GM12878 (cell line): ENCODE results near the gene COL9A3.

ENCODE experiments used
- CREB1 ChIP-seq: IDR thresholded peaks from 2 replicates; pipeline ENCODE4 v1.6.1; 2012; ENCODE audit warnings: low read depth, mild to moderate bottlenecking, inconsistent platforms
- CTCF ChIP-seq, 3 experiments: IDR thresholded peaks in 2 of 3; conservative IDR thresholded peaks in 1 of 3; 2 replicates each; pipeline ENCODE4 v1.5.1; 2011; ENCODE audit warnings: low read depth in 3 of 3, low read length in 3 of 3, mild to moderate bottlenecking in 3 of 3, control low read depth in 2 of 3, moderate library complexity in 2 of 3, inconsistent platforms in 1 of 3, mixed read lengths in 1 of 3; ENCODE audit not compliant: control insufficient read depth in 2 of 3, insufficient read depth in 1 of 3; ENCODE audit errors: extremely low read depth in 1 of 3
- EP300 ChIP-seq, 2 experiments: fragments of 150-350 bp in 1 of 2; IDR thresholded peaks; 2 replicates each; pipeline ENCODE4 v1.6.1; 2011 to 2012; ENCODE audit warnings: low read depth in 2 of 2, low read length in 2 of 2, borderline replicate concordance in 1 of 2, improper control_type of control experiment in 1 of 2, inconsistent platforms in 1 of 2; ENCODE audit not compliant: control insufficient read depth in 1 of 2
- MAX ChIP-seq: IDR thresholded peaks from 2 replicates; pipeline ENCODE4 v1.6.1; 2012; ENCODE audit warnings: low read depth, low read length, improper control_type of control experiment
- MEF2B ChIP-seq: fragments of 450-650 bp; IDR thresholded peaks from 2 replicates; pipeline ENCODE4 v1.6.1; 2018; ENCODE audit warnings: mild to moderate bottlenecking, moderate library complexity; ENCODE audit not compliant: partially characterized antibody, poor library complexity, severe bottlenecking
- NFYA ChIP-seq: IDR thresholded peaks from 2 replicates; pipeline ENCODE4 v1.6.1; 2011; ENCODE audit warnings: low read depth, mild to moderate bottlenecking, low read length, improper control_type of control experiment, borderline replicate concordance
- NR2C2 ChIP-seq: IDR thresholded peaks from 2 replicates; pipeline ENCODE4 v1.6.1; 2011; ENCODE audit warnings: borderline replicate concordance, low read depth; ENCODE audit not compliant: control insufficient read depth, insufficient read length
- POLR2A ChIP-seq: IDR thresholded peaks from 2 replicates; pipeline ENCODE4 v1.6.1; 2011; ENCODE audit warnings: low read depth, mild to moderate bottlenecking, low read length
- TAF1 ChIP-seq: IDR thresholded peaks from 2 replicates; pipeline ENCODE4 v1.6.1; 2011; ENCODE audit warnings: mild to moderate bottlenecking, low read depth, low read length, borderline replicate concordance

- TF ChIP-seq MAX (no peak), POLR2A (no peak), CREB1 (no peak), NFYA (no peak), CTCF (IDR thresholded peaks at IDR 0.05 in 2 of 3, conservative IDR thresholded peaks at IDR 0.05 in 1 of 3; ENCODE audit: control insufficient read depth in 2 of 3, extremely low read depth in 1 of 3, insufficient read depth in 1 of 3, low read depth in 3 of 3, low read length in 3 of 3) (no peak), TAF1 (no peak), EP300 (IDR thresholded peaks at IDR 0.05; ENCODE audit: borderline replicate concordance in 1 of 2, control insufficient read depth in 1 of 2, low read depth in 2 of 2, low read length in 2 of 2) (no peak), NR2C2 (no peak), MEF2B (no peak)
These were observed 56.0 kb downstream of the COL9A3 start for GRCh38 chr20:62872862-62873261.
